ENCODE data around the gene LRATD1.
"Not testable (repeated sequence)": the region's sequence is repeated elsewhere in the genome, so short reads cannot be mapped to it uniquely, and the experiment has no call there.

LRATD1 gene

GRCh38 chr2:14619441-14619840, 13.1 kb upstream of the LRATD1 start:
- H3K4me3 ChIP-seq (replicated peaks; ENCODE audit: low read depth, low read length), result no peak overlapping the region
- DNase-seq (ENCODE audit: low read depth), result no peak

DNA sequence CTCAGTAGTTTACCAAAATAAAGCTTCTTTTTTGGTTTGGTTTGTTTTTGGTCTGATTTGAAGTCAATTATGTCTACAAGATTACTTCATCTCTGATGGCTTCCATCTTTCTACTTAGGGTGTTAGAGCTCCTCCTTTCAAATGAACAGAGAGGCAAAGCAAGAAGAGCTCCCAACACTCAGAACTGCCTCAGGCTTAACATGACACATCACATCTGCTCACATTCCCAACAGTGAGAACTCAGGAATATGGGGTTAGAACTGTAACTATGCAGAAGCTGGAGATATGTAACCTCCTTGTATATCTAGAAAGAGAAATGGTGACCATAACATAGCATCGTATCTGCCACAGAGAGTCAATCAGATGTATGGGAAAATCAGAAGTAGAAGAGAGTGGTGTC, 11.4 kb upstream of the LRATD1 start:
- TF ChIP-seq, protein P1, sequence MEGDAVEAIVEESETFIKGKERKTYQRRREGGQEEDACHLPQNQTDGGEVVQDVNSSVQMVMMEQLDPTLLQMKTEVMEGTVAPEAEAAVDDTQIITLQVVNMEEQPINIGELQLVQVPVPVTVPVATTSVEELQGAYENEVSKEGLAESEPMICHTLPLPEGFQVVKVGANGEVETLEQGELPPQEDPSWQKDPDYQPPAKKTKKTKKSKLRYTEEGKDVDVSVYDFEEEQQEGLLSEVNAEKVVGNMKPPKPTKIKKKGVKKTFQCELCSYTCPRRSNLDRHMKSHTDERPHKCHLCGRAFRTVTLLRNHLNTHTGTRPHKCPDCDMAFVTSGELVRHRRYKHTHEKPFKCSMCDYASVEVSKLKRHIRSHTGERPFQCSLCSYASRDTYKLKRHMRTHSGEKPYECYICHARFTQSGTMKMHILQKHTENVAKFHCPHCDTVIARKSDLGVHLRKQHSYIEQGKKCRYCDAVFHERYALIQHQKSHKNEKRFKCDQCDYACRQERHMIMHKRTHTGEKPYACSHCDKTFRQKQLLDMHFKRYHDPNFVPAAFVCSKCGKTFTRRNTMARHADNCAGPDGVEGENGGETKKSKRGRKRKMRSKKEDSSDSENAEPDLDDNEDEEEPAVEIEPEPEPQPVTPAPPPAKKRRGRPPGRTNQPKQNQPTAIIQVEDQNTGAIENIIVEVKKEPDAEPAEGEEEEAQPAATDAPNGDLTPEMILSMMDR (IDR thresholded peaks at IDR 0.05; ENCODE audit: low read length, missing control alignments), result no peak
- DNase-seq (ENCODE audit: low read depth), result no peak
- no peak overlapping the region for H3K4me3 ChIP-seq (replicated peaks; ENCODE audit: low read depth, low read length)

More at GRCh38 chr2:14619441-14619840, 13.1 kb upstream of the LRATD1 start:
- TF ChIP-seq, protein P1 (IDR thresholded peaks at IDR 0.05; ENCODE audit: low read length, missing control alignments), result no peak

GRCh38 chr2:14621906-14622549, 10.5 kb upstream of the LRATD1 start:
- H3K4me3 ChIP-seq (replicated peaks; ENCODE audit: low read depth, low read length), result no peak overlapping the region
- TF ChIP-seq, protein P1 (IDR thresholded peaks at IDR 0.05; ENCODE audit: low read length, missing control alignments), result no peak
- no peak for DNase-seq (ENCODE audit: low read depth)

GRCh38 chr2:14622550-14622939, 10.0 kb upstream of the LRATD1 start:
- DNase-seq (ENCODE audit: low read depth); H3K4me3 ChIP-seq (replicated peaks; ENCODE audit: low read depth, low read length): not testable (repeated sequence)

DNA sequence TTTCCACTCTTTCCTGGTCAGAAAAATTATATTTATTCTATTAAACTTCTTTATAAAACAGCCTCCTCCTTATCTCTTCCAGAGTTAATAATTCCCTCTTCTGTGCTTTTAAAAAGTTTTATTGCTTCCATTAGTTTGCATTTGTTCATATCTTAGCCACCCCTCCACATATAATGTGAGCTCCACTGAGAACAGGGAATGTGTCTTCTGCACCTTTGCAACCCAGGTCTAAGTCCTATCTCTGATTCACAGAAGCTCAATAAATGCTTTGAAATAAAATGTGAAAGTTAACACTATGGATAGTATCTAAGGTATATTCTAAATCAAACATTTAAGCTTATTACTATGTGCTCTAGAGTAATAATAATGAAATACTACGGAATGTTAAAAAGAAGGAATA, 9.3 kb upstream of the LRATD1 start:
- no peak for DNase-seq (ENCODE audit: low read depth)
- TF ChIP-seq, protein P1 (IDR thresholded peaks at IDR 0.05; ENCODE audit: low read length, missing control alignments), result no peak
- no peak overlapping the region for H3K4me3 ChIP-seq (replicated peaks; ENCODE audit: low read depth, low read length)

DNA sequence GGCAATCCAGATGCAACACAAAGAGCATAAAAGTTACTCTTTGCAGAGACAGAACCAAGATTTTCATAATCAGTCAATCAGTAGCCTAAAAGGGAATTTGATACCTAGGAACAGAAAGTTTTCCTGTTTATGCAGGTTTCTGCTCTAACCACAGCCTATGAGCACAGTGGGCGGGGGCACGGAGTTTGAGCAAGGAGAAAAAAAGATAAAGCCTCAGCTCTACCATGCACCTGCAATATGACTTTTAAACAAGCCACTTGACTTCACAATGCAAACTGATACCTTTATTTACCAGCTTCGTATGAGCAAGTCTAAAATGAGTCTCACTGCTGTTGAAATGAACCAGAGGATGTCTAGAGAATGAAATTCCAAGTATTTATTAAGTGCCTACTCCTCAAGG, 5.6 kb upstream of the LRATD1 start:
- DNase-seq (ENCODE audit: low read depth), result no peak
- H3K4me3 ChIP-seq (replicated peaks; ENCODE audit: low read depth, low read length), result no peak overlapping the region
- TF ChIP-seq, protein P1 (IDR thresholded peaks at IDR 0.05; ENCODE audit: low read length, missing control alignments), result no peak

GRCh38 chr2:14628901-14629300, 3.6 kb upstream of the LRATD1 start:
- DNase-seq (ENCODE audit: low read depth), result no peak
- TF ChIP-seq, protein P1 (IDR thresholded peaks at IDR 0.05; ENCODE audit: low read length, missing control alignments), result no peak
- no peak overlapping the region for H3K4me3 ChIP-seq (replicated peaks; ENCODE audit: low read depth, low read length)

Measured in fibroblast of pulmonary artery (primary cell).